K562 (cell line): Measurements from ENCODE around the gene KCNN3. TPM values are rescaled to one million over a fixed set of nuclear protein-coding genes. Genes with fewer than 3 reads are reported as not detected.
A peak's percentile ranks its signal among the peaks of the same experiment; 100 is the strongest.

Source experiments
- CBFA2T3 ChIP-seq: fragments of 450-650 bp; IDR thresholded peaks from 2 replicates; pipeline ENCODE4 v1.6.1; 2017
- ETS2 ChIP-seq: IDR thresholded peaks from 2 replicates; pipeline ENCODE4 v1.6.1; 2016; ENCODE audit warnings: borderline replicate concordance, missing genetic modification characterization, mild to moderate bottlenecking, moderate library complexity, missing compliant biosample characterization; ENCODE audit not compliant: poor library complexity, severe bottlenecking
- FOS ChIP-seq: IDR thresholded peaks from 3 replicates; pipeline ENCODE4 v1.6.1; 2011; ENCODE audit not compliant: insufficient read length; ENCODE audit errors: extremely low read depth
- RFX1 ChIP-seq: fragments of 450-650 bp; IDR thresholded peaks from 2 replicates; pipeline ENCODE4 v1.6.1; 2016; ENCODE audit warnings: mild to moderate bottlenecking, moderate library complexity
- ZC3H4 ChIP-seq: sonication (generic); formaldehyde crosslinking; IDR thresholded peaks from 2 replicates; pipeline ENCODE4 v1.9.0; 2021; ENCODE audit warnings: missing genetic modification reagents, borderline replicate concordance
- ZNF232 ChIP-seq: sonication (generic); formaldehyde crosslinking; IDR thresholded peaks from 2 replicates; pipeline ENCODE4 v1.8.0; 2022; ENCODE audit warnings: mild to moderate bottlenecking, missing genetic modification reagents
- ZNF584 ChIP-seq: fragments of 200-800 bp; sonication (Bioruptor generic); IDR thresholded peaks from 2 replicates; pipeline ENCODE4 v1.6.1; 2016; ENCODE audit warnings: low read depth, mild to moderate bottlenecking, missing genetic modification characterization, missing compliant biosample characterization
- polyA plus RNA-seq, 8 experiments: library from polyadenylated mRNA; depleted of rRNA in 4 of 8; stranded (reverse) in 5 of 8; unstranded in 3 of 8; fragments of >200 nt; fragmentation: Nextera tagmentation in 2 of 8; fragmentation: Illumina TruSeq in 1 of 8; extraction: Ambion mirVana in 2 of 8; extraction: Trizol in 1 of 8; gene quantifications; 2 replicates each; pipeline versions ENCODE4 v1.2.1 to v1.2.3, GENCODE V29; 2011 to 2014; ENCODE audit warnings: inconsistent platforms in 1 of 8, missing spikeins in 1 of 8
- total RNA-seq, 7 experiments: library from RNA; depleted of rRNA in 6 of 7; stranded (reverse); fragments of >200 nt in 6 of 7; fragmentation: Illumina TruSeq in 2 of 7; extraction: Trizol in 2 of 7; gene quantifications; 2 replicates each; pipeline versions ENCODE4 v1.2.1 to v1.2.3, GENCODE V29; 2011 to 2021; ENCODE audit warnings: low replicate concordance in 1 of 7
- TF ChIP-seq, protein P1 (sequence below): sonication (generic); formaldehyde crosslinking; IDR thresholded peaks from 2 replicates; pipeline ENCODE4 v1.8.1; 2023; ENCODE audit warnings: mild to moderate bottlenecking, missing genetic modification reagents, moderate library complexity
- TF ChIP-seq, protein P2 (sequence below), 2 experiments: fragments of 450-650 bp; conservative IDR thresholded peaks; 2 replicates each; pipeline ENCODE4 v1.6.1; 2017; ENCODE audit warnings: mild to moderate bottlenecking in 2 of 2, moderate library complexity in 2 of 2
- TF ChIP-seq, protein P3 (sequence below): sonication (generic); formaldehyde crosslinking; IDR thresholded peaks from 2 replicates; pipeline ENCODE4 v1.8.0; 2022; ENCODE audit warnings: mild to moderate bottlenecking, missing genetic modification reagents
- TF ChIP-seq, protein P4 (sequence below): IDR thresholded peaks from 2 replicates; pipeline ENCODE4 v1.6.1; 2014; ENCODE audit warnings: antibody characterized with exemption
- TF ChIP-seq, protein P5 (sequence below): fragments of 450-650 bp; IDR thresholded peaks from one replicate; pipeline ENCODE4 v1.6.1; 2018; ENCODE audit warnings: mild to moderate bottlenecking, moderate library complexity; ENCODE audit not compliant: partially characterized antibody
- TF ChIP-seq, protein P6 (sequence below): fragments of 250-450 bp; sonication (Bioruptor Pico); IDR thresholded peaks from 2 replicates; pipeline ENCODE4 v1.8.0; 2021; ENCODE audit warnings: moderate library complexity, mild to moderate bottlenecking, inconsistent platforms
- TF ChIP-seq, protein P7 (sequence below): fragments of 250-450 bp; sonication (Bioruptor Pico); IDR thresholded peaks from 2 replicates; pipeline ENCODE4 v1.4.0; 2020; ENCODE audit warnings: borderline replicate concordance

The KCNN3 gene
- total and polyA plus RNA-seq, 9 of the 15 experiments (the other 6 are each of a cell fraction or from before 2014, with no cell fraction given): 0.02 to 0.03 TPM; not detected in 7

DNA sequence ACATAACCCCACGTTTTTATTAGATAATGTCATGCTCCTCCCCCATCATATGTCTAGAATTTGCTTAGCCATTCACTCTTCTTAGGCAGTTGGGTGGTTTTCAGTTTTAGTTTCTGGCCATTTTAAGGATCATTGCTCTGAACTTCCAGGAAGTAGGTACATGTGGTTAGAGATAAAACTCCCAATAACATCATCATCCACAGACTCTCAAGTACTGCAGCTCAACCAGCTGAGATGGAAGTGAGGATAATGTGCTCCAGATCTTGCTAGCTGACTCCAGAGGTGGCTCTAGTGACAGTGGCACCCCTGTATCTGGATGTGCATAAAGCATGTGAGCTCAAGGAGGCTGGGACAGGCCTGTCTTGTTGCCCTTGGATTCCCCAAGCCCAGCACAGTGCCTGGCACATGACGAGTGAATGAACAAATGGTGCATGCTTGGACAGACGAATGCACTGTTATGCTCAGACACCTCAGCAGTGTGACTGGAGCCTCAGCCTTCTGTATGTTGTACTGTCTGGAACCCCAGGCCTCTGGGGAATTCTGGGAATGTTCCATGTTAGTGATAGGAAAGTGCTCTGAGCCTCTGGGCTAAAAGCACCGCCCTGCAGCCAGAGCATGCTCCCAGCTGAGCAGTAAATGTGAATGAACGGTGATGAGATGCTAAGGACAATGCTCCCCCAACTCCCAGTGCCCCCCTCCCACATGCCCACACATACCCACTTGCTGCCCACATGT, 16.4 kb upstream of the KCNN3 start (continued):
- TF ChIP-seq, protein P1, sequence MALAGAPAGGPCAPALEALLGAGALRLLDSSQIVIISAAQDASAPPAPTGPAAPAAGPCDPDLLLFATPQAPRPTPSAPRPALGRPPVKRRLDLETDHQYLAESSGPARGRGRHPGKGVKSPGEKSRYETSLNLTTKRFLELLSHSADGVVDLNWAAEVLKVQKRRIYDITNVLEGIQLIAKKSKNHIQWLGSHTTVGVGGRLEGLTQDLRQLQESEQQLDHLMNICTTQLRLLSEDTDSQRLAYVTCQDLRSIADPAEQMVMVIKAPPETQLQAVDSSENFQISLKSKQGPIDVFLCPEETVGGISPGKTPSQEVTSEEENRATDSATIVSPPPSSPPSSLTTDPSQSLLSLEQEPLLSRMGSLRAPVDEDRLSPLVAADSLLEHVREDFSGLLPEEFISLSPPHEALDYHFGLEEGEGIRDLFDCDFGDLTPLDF (CRISPR knock-in tag): no peak
- TF ChIP-seq ETS2 (tag) (no peak), CBFA2T3 (peak; percentile 77), ZC3H4 (CRISPR knock-in tag) (no peak), ZNF232 (CRISPR knock-in tag) (no peak), RFX1 (no peak), ZNF584 (CRISPR knock-in tag) (no peak), FOS (no peak)
- TF ChIP-seq, protein P2, sequence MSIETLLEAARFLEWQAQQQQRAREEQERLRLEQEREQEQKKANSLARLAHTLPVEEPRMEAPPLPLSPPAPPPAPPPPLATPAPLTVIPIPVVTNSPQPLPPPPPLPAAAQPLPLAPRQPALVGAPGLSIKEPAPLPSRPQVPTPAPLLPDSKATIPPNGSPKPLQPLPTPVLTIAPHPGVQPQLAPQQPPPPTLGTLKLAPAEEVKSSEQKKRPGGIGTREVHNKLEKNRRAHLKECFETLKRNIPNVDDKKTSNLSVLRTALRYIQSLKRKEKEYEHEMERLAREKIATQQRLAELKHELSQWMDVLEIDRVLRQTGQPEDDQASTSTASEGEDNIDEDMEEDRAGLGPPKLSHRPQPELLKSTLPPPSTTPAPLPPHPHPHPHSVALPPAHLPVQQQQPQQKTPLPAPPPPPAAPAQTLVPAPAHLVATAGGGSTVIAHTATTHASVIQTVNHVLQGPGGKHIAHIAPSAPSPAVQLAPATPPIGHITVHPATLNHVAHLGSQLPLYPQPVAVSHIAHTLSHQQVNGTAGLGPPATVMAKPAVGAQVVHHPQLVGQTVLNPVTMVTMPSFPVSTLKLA (conservative IDR thresholded peaks at IDR 0.05): peak; percentile 42 to 71; a peak in 2 of 4 replicates
- TF ChIP-seq, protein P3, sequence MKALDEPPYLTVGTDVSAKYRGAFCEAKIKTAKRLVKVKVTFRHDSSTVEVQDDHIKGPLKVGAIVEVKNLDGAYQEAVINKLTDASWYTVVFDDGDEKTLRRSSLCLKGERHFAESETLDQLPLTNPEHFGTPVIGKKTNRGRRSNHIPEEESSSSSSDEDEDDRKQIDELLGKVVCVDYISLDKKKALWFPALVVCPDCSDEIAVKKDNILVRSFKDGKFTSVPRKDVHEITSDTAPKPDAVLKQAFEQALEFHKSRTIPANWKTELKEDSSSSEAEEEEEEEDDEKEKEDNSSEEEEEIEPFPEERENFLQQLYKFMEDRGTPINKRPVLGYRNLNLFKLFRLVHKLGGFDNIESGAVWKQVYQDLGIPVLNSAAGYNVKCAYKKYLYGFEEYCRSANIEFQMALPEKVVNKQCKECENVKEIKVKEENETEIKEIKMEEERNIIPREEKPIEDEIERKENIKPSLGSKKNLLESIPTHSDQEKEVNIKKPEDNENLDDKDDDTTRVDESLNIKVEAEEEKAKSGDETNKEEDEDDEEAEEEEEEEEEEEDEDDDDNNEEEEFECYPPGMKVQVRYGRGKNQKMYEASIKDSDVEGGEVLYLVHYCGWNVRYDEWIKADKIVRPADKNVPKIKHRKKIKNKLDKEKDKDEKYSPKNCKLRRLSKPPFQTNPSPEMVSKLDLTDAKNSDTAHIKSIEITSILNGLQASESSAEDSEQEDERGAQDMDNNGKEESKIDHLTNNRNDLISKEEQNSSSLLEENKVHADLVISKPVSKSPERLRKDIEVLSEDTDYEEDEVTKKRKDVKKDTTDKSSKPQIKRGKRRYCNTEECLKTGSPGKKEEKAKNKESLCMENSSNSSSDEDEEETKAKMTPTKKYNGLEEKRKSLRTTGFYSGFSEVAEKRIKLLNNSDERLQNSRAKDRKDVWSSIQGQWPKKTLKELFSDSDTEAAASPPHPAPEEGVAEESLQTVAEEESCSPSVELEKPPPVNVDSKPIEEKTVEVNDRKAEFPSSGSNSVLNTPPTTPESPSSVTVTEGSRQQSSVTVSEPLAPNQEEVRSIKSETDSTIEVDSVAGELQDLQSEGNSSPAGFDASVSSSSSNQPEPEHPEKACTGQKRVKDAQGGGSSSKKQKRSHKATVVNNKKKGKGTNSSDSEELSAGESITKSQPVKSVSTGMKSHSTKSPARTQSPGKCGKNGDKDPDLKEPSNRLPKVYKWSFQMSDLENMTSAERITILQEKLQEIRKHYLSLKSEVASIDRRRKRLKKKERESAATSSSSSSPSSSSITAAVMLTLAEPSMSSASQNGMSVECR (CRISPR knock-in tag): no peak
- TF ChIP-seq, protein P4, sequence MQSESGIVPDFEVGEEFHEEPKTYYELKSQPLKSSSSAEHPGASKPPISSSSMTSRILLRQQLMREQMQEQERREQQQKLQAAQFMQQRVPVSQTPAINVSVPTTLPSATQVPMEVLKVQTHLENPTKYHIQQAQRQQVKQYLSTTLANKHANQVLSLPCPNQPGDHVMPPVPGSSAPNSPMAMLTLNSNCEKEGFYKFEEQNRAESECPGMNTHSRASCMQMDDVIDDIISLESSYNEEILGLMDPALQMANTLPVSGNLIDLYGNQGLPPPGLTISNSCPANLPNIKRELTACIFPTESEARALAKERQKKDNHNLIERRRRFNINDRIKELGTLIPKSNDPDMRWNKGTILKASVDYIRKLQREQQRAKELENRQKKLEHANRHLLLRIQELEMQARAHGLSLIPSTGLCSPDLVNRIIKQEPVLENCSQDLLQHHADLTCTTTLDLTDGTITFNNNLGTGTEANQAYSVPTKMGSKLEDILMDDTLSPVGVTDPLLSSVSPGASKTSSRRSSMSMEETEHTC: no peak
- TF ChIP-seq, protein P5, sequence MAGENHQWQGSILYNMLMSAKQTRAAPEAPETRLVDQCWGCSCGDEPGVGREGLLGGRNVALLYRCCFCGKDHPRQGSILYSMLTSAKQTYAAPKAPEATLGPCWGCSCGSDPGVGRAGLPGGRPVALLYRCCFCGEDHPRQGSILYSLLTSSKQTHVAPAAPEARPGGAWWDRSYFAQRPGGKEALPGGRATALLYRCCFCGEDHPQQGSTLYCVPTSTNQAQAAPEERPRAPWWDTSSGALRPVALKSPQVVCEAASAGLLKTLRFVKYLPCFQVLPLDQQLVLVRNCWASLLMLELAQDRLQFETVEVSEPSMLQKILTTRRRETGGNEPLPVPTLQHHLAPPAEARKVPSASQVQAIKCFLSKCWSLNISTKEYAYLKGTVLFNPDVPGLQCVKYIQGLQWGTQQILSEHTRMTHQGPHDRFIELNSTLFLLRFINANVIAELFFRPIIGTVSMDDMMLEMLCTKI: no peak
- TF ChIP-seq, protein P6, sequence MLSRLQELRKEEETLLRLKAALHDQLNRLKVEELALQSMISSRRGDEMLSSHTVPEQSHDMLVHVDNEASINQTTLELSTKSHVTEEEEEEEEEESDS (CRISPR knock-in tag): no peak
- TF ChIP-seq, protein P7, sequence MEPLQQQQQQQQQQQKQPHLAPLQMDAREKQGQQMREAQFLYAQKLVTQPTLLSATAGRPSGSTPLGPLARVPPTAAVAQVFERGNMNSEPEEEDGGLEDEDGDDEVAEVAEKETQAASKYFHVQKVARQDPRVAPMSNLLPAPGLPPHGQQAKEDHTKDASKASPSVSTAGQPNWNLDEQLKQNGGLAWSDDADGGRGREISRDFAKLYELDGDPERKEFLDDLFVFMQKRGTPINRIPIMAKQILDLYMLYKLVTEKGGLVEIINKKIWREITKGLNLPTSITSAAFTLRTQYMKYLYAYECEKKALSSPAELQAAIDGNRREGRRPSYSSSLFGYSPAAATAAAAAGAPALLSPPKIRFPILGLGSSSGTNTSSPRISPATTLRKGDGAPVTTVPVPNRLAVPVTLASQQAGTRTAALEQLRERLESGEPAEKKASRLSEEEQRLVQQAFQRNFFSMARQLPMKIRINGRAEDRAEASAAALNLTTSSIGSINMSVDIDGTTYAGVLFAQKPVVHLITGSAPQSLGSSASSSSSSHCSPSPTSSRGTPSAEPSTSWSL (CRISPR knock-in tag): no peak
